GM23338 (cell line): Measurements from ENCODE around the gene ENC1. TPM values are rescaled to one million over a fixed set of nuclear protein-coding genes. Genes with fewer than 3 reads are reported as not detected.

ENCODE experiments used
- ATAC-seq: fragments of 200-7000 bp; cut with Tn5 transposase; 3 replicates; pipeline ENCODE4 v1.9.1; 2020
- DNase-seq: peaks from one replicate; pipeline ENCODE4 v3.0.0-alpha.2; 2015; ENCODE audit warnings: low spot score
- H2AFZ ChIP-seq: fragments of 200-600 bp; sonication (generic); 2 replicates; pipeline ENCODE4 v1.8.0; 2016; ENCODE audit warnings: antibody characterized with exemption, mild to moderate bottlenecking, moderate library complexity
- H3F3A ChIP-seq: fragments of 200-600 bp; sonication (generic); replicated peaks from 2 replicates; pipeline ENCODE4 v1.8.0; 2017; ENCODE audit warnings: antibody characterized with exemption, mixed run types, low read depth
- H3K27ac ChIP-seq: fragments of 200-600 bp; sonication (generic); 2 replicates; pipeline ENCODE4 v1.6.1; 2016; ENCODE audit warnings: low read depth
- H3K27me3 ChIP-seq: fragments of 200-600 bp; sonication (generic); 2 replicates; pipeline ENCODE4 v1.8.0; 2016; ENCODE audit warnings: mild to moderate bottlenecking, mixed run types, moderate library complexity; ENCODE audit not compliant: insufficient read depth
- H3K36me3 ChIP-seq: fragments of 200-600 bp; sonication (generic); 2 replicates; pipeline ENCODE4 v1.8.0; 2016; ENCODE audit warnings: mild to moderate bottlenecking; ENCODE audit not compliant: insufficient read depth
- H3K4me1 ChIP-seq: fragments of 200-600 bp; sonication (generic); 2 replicates; pipeline ENCODE4 v1.8.0; 2016; ENCODE audit warnings: mild to moderate bottlenecking, moderate library complexity; ENCODE audit not compliant: insufficient read depth
- H3K4me2 ChIP-seq: fragments of 200-600 bp; sonication (generic); 2 replicates; pipeline ENCODE4 v1.7.1; 2017; ENCODE audit warnings: mixed run types
- H3K4me3 ChIP-seq: fragments of 200-600 bp; sonication (generic); 2 replicates; pipeline ENCODE4 v1.6.1; 2016; ENCODE audit warnings: mixed run types
- H3K79me2 ChIP-seq: fragments of 200-600 bp; sonication (generic); replicated peaks from 2 replicates; pipeline ENCODE4 v1.8.0; 2017; ENCODE audit warnings: mild to moderate bottlenecking; ENCODE audit not compliant: insufficient read depth
- H3K9me2 ChIP-seq: fragments of 200-600 bp; sonication (generic); 2 replicates; pipeline ENCODE4 v1.8.0; 2017; ENCODE audit not compliant: insufficient read depth
- H4K20me1 ChIP-seq: fragments of 200-600 bp; sonication (generic); replicated peaks from 2 replicates; pipeline ENCODE4 v1.8.0; 2017; ENCODE audit warnings: mild to moderate bottlenecking; ENCODE audit not compliant: insufficient read depth
- H3K27ac Mint-ChIP-seq: 2 replicates; pipeline ENCODE4 v1.8.0; 2020; ENCODE audit warnings: inconsistent platforms, mild to moderate bottlenecking, moderate library complexity, mixed read lengths
- H3K27me3 Mint-ChIP-seq: 3 replicates; pipeline ENCODE4 v1.8.0; 2022; ENCODE audit warnings: low read depth, mild to moderate bottlenecking, moderate library complexity, mixed read lengths, inconsistent platforms; ENCODE audit not compliant: insufficient read depth, poor library complexity
- H3K36me3 Mint-ChIP-seq: 3 replicates; pipeline ENCODE4 v1.8.0; 2021; ENCODE audit warnings: low read depth, mild to moderate bottlenecking, inconsistent platforms, moderate library complexity, mixed read lengths
- H3K4me1 Mint-ChIP-seq: 3 replicates; pipeline ENCODE4 v1.8.0; 2020; ENCODE audit warnings: mild to moderate bottlenecking, inconsistent platforms, mixed read lengths
- H3K4me3 Mint-ChIP-seq: 3 replicates; pipeline ENCODE4 v1.8.0; 2021; ENCODE audit warnings: moderate library complexity, mild to moderate bottlenecking, inconsistent platforms, mixed read lengths
- H3K9me3 Mint-ChIP-seq: 3 replicates; pipeline ENCODE4 v1.8.0; 2020; ENCODE audit warnings: moderate library complexity, mild to moderate bottlenecking, inconsistent platforms, mixed read lengths
- CREB1 ChIP-seq: fragments of 250-450 bp; sonication (Bioruptor Pico); IDR thresholded peaks from 2 replicates; pipeline ENCODE4 v1.5.0; 2020; ENCODE audit warnings: low read depth, mild to moderate bottlenecking, moderate library complexity
- EZH2 ChIP-seq: fragments of 200-600 bp; sonication (generic); IDR thresholded peaks from one replicate; pipeline ENCODE4 v1.8.0; 2017; ENCODE audit warnings: antibody characterized with exemption, mild to moderate bottlenecking, low read depth; ENCODE audit not compliant: unreplicated experiment
- EZH2phosphoT487 ChIP-seq: fragments of 200-600 bp; sonication (generic); IDR thresholded peaks from one replicate; pipeline ENCODE4 v1.8.1; 2018; ENCODE audit warnings: antibody characterized with exemption; ENCODE audit not compliant: unreplicated experiment
- JUNB ChIP-seq: IDR thresholded peaks from one replicate; pipeline ENCODE4 v1.6.1; 2016; ENCODE audit warnings: antibody characterized with exemption; ENCODE audit not compliant: unreplicated experiment
- NANOG ChIP-seq: IDR thresholded peaks from 2 replicates; pipeline ENCODE4 v1.6.1; 2016; ENCODE audit warnings: antibody characterized with exemption, borderline replicate concordance
- POLR2AphosphoS5 ChIP-seq: IDR thresholded peaks from 2 replicates; pipeline ENCODE4 v1.6.1; 2016; ENCODE audit warnings: antibody characterized with exemption, low read depth
- STAT1 ChIP-seq: IDR thresholded peaks from one replicate; pipeline ENCODE4 v1.6.1; 2016; ENCODE audit warnings: antibody characterized with exemption; ENCODE audit not compliant: unreplicated experiment
- ZNF114 ChIP-seq: fragments of 250-450 bp; sonication (Bioruptor Pico); IDR thresholded peaks from 2 replicates; pipeline ENCODE4 v1.5.0; 2020; ENCODE audit warnings: mild to moderate bottlenecking, moderate library complexity
- ZNF331 ChIP-seq: fragments of 250-450 bp; sonication (Bioruptor Pico); IDR thresholded peaks from 2 replicates; pipeline ENCODE4 v1.5.0; 2020; ENCODE audit warnings: low read depth, mild to moderate bottlenecking, moderate library complexity
- polyA plus RNA-seq: library from polyadenylated mRNA; unstranded; fragments of >200 nt; fragmentation: Nextera tagmentation; extraction: Ambion mirVana; gene quantifications from 2 replicates; pipeline ENCODE4 v1.2.1, GENCODE V29; 2016
- total RNA-seq: library from RNA; depleted of rRNA; stranded (reverse); fragments of >200 nt; shearing (Covaris generic); gene quantifications from 2 replicates; pipeline ENCODE4 v1.2.3, GENCODE V29; 2014
- TF ChIP-seq, protein P1 (sequence below): fragments of 250-450 bp; sonication (Bioruptor Pico); IDR thresholded peaks from 2 replicates; pipeline ENCODE4 v1.5.0; 2020; ENCODE audit warnings: mild to moderate bottlenecking, moderate library complexity
- TF ChIP-seq, protein P2 (sequence below), 2 experiments: fragments of 200-600 bp in 1 of 2; sonication (generic) in 1 of 2; conservative IDR thresholded peaks; 2 replicates each; pipeline versions ENCODE4 v1.5.1 to v1.6.1; 2016 to 2017; ENCODE audit warnings: antibody characterized with exemption in 2 of 2, low read depth in 2 of 2, mild to moderate bottlenecking in 2 of 2, moderate library complexity in 1 of 2
- TF ChIP-seq, protein P3 (sequence below): IDR thresholded peaks from 2 replicates; pipeline ENCODE4 v1.6.1; 2016; ENCODE audit warnings: antibody characterized with exemption

ENC1 gene
- total and polyA plus RNA-seq, 2 experiments from 2014 or later: 8.2 to 27.9 TPM

DNA sequence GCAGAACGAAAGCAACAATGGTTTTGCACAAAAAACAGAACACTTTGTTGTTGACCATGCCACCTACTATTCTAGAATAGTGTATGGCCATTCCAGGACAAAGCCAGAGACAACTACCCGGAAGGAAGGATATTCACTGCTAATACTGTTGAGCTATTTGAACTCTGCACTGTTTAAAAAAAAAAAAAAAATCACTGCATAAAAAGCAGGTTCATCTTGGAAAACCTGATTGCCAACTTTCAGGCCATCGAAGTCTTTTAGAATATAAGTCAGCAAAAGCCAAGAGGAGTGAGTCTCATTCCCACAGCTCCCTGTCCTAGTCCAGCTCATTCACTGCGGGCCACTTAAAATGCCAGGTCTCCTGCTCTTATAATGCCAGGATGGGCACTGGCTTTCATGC lies 4.0 kb downstream of the ENC1 start (continued):
- TF ChIP-seq, protein P1, sequence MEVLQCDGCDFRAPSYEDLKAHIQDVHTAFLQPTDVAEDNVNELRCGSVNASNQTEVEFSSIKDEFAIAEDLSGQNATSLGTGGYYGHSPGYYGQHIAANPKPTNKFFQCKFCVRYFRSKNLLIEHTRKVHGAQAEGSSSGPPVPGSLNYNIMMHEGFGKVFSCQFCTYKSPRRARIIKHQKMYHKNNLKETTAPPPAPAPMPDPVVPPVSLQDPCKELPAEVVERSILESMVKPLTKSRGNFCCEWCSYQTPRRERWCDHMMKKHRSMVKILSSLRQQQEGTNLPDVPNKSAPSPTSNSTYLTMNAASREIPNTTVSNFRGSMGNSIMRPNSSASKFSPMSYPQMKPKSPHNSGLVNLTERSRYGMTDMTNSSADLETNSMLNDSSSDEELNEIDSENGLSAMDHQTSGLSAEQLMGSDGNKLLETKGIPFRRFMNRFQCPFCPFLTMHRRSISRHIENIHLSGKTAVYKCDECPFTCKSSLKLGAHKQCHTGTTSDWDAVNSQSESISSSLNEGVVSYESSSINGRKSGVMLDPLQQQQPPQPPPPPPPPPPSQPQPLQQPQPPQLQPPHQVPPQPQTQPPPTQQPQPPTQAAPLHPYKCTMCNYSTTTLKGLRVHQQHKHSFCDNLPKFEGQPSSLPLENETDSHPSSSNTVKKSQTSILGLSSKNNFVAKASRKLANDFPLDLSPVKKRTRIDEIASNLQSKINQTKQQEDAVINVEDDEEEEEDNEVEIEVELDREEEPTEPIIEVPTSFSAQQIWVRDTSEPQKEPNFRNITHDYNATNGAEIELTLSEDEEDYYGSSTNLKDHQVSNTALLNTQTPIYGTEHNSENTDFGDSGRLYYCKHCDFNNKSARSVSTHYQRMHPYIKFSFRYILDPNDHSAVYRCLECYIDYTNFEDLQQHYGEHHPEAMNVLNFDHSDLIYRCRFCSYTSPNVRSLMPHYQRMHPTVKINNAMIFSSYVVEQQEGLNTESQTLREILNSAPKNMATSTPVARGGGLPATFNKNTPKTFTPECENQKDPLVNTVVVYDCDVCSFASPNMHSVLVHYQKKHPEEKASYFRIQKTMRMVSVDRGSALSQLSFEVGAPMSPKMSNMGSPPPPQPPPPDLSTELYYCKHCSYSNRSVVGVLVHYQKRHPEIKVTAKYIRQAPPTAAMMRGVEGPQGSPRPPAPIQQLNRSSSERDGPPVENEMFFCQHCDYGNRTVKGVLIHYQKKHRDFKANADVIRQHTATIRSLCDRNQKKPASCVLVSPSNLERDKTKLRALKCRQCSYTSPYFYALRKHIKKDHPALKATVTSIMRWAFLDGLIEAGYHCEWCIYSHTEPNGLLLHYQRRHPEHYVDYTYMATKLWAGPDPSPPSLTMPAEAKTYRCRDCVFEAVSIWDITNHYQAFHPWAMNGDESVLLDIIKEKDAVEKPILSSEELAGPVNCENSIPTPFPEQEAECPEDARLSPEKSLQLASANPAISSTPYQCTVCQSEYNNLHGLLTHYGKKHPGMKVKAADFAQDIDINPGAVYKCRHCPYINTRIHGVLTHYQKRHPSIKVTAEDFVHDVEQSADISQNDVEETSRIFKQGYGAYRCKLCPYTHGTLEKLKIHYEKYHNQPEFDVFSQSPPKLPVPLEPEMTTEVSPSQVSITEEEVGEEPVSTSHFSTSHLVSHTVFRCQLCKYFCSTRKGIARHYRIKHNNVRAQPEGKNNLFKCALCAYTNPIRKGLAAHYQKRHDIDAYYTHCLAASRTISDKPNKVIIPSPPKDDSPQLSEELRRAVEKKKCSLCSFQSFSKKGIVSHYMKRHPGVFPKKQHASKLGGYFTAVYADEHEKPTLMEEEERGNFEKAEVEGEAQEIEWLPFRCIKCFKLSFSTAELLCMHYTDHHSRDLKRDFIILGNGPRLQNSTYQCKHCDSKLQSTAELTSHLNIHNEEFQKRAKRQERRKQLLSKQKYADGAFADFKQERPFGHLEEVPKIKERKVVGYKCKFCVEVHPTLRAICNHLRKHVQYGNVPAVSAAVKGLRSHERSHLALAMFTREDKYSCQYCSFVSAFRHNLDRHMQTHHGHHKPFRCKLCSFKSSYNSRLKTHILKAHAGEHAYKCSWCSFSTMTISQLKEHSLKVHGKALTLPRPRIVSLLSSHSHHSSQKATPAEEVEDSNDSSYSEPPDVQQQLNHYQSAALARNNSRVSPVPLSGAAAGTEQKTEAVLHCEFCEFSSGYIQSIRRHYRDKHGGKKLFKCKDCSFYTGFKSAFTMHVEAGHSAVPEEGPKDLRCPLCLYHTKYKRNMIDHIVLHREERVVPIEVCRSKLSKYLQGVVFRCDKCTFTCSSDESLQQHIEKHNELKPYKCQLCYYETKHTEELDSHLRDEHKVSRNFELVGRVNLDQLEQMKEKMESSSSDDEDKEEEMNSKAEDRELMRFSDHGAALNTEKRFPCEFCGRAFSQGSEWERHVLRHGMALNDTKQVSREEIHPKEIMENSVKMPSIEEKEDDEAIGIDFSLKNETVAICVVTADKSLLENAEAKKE: no peak
- no peak for TF ChIP-seq EZH2phosphoT487
- TF ChIP-seq, protein P2, sequence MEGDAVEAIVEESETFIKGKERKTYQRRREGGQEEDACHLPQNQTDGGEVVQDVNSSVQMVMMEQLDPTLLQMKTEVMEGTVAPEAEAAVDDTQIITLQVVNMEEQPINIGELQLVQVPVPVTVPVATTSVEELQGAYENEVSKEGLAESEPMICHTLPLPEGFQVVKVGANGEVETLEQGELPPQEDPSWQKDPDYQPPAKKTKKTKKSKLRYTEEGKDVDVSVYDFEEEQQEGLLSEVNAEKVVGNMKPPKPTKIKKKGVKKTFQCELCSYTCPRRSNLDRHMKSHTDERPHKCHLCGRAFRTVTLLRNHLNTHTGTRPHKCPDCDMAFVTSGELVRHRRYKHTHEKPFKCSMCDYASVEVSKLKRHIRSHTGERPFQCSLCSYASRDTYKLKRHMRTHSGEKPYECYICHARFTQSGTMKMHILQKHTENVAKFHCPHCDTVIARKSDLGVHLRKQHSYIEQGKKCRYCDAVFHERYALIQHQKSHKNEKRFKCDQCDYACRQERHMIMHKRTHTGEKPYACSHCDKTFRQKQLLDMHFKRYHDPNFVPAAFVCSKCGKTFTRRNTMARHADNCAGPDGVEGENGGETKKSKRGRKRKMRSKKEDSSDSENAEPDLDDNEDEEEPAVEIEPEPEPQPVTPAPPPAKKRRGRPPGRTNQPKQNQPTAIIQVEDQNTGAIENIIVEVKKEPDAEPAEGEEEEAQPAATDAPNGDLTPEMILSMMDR (conservative IDR thresholded peaks at IDR 0.05; ENCODE audit: low read depth in 2 of 2): no peak
- no peak for TF ChIP-seq STAT1
- TF ChIP-seq JUNB: no peak
- no peak for TF ChIP-seq NANOG
- TF ChIP-seq ZNF114 (CRISPR knock-in tag): no peak
- TF ChIP-seq EZH2: no peak

DNA sequence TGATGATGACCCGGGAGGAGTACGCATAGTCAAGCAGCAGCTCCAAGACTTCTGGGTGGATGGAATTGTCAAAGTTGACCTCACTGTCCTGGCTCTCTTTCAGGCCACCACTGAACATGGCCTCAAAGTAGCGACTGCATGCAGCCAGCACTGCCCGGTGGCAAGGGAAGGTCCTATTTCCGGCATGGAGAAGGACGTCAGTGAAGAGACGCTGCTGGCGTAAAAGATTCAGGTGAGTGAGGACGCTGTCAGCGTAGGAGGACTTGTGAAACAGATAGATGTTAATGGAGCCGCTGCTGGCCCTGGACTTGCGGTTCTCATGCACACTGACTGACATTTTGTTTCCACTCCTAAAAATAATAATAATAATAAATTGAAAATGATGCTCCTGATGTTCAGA lies 4.4 kb downstream of the ENC1 start:
- no peak for ATAC-seq
- peaks cover 29% of the 10 kb centered on the region for H4K20me1 ChIP-seq
- H3K4me1 Mint-ChIP-seq: peaks cover 44% of the 10 kb centered on the region
- TF ChIP-seq POLR2AphosphoS5 (no peak), CREB1 (no peak), ZNF331 (no peak), EZH2 (no peak), STAT1 (no peak)
- TF ChIP-seq, protein P3, sequence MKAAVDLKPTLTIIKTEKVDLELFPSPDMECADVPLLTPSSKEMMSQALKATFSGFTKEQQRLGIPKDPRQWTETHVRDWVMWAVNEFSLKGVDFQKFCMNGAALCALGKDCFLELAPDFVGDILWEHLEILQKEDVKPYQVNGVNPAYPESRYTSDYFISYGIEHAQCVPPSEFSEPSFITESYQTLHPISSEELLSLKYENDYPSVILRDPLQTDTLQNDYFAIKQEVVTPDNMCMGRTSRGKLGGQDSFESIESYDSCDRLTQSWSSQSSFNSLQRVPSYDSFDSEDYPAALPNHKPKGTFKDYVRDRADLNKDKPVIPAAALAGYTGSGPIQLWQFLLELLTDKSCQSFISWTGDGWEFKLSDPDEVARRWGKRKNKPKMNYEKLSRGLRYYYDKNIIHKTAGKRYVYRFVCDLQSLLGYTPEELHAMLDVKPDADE: no peak
- TF ChIP-seq, protein P2 (conservative IDR thresholded peaks at IDR 0.05; ENCODE audit: low read depth in 2 of 2): no peak

More for the DNA sequence above, 4.4 kb downstream of the ENC1 start:
- H2AFZ ChIP-seq: no peak overlapping the region
- H3K27me3 ChIP-seq: peaks cover 19% of the 10 kb centered on the region
- H3K4me3 ChIP-seq: no peak overlapping the region
- DNase-seq: no peak
- Mint-ChIP-seq H3K36me3 (peaks cover 31% of the 10 kb centered on the region), H3K4me3 (no peak overlapping the region), H3K9me3 (no peaks in the 10 kb centered on the region), H3K27me3 (peaks cover 6% of the 10 kb centered on the region), H3K27ac (no peak overlapping the region)
- peaks cover 4% of the 10 kb centered on the region; the same call in 1 of the 2 replicates for H3K36me3 ChIP-seq
- H3K27ac ChIP-seq: no peak overlapping the region
- 0 out of 2 replicates have a peak, but pooled peaks cover 6% of the 10 kb centered on the region for H3F3A ChIP-seq
- peaks cover 44% of the 10 kb centered on the region for H3K79me2 ChIP-seq
- H3K4me1 ChIP-seq: peaks cover 32% of the 10 kb centered on the region
- no peaks in the 10 kb centered on the region for H3K9me2 ChIP-seq
- H3K4me2 ChIP-seq: no peak overlapping the region
